H1 (cell line): ENCODE data around the gene SIK3. TPM values are rescaled to one million over a fixed set of nuclear protein-coding genes. Genes with fewer than 3 reads are reported as not detected.

Experiments
- CTCF ChIA-PET: fragments of 300-600 bp; sonication (Branson Sonifier 250); formaldehyde crosslinking; loops from one replicate; lab custom pipeline; 2021; ENCODE audit not compliant: partially characterized antibody; lab: Charles Lee
- POLR2A ChIA-PET: fragments of 300-600 bp; sonication (Branson Sonifier 250); formaldehyde crosslinking; loops from one replicate; lab custom pipeline; 2021; ENCODE audit warnings: inconsistent platforms; ENCODE audit not compliant: partially characterized antibody; lab: Charles Lee
- DNase-seq, 2 experiments: peaks; one replicate each; pipeline versions ENCODE4 v3.0.0 to v3.0.0-alpha.2; 2010 to 2022; ENCODE audit warnings: low spot score in 2 of 2, low read depth in 1 of 2, mixed read lengths in 1 of 2
- FAIRE-seq: peaks from 2 replicates; lab custom pipeline; 2011; peaks lifted over from hg19 to GRCh38; lab: Jason Lieb, UNC
- H2AFZ ChIP-seq: 2 replicates; pipeline ENCODE4 v1.8.1; 2012; ENCODE audit warnings: low read length, inconsistent platforms
- H2AK5ac ChIP-seq: 2 replicates; pipeline ENCODE4 v1.6.1; 2013; ENCODE audit warnings: low read depth, low read length
- H2BK120ac ChIP-seq: replicated peaks from 2 replicates; pipeline ENCODE3; 2013; ENCODE audit warnings: low read depth, low read length, inconsistent platforms
- H2BK12ac ChIP-seq: 2 replicates; pipeline ENCODE4 v1.6.1; 2013; ENCODE audit warnings: low read depth, low read length
- H2BK15ac ChIP-seq: 2 replicates; pipeline ENCODE4 v1.6.1; 2013; ENCODE audit warnings: low read length
- H2BK20ac ChIP-seq: 2 replicates; pipeline ENCODE4 v1.6.1; 2013; ENCODE audit warnings: low read length
- H2BK5ac ChIP-seq: 2 replicates; pipeline ENCODE4 v1.6.1; 2013; ENCODE audit warnings: low read depth, low read length
- H3K14ac ChIP-seq: 2 replicates; pipeline ENCODE4 v1.6.1; 2013; ENCODE audit warnings: inconsistent platforms; ENCODE audit not compliant: insufficient read length
- H3K18ac ChIP-seq: 2 replicates; pipeline ENCODE4 v1.6.1; 2013; ENCODE audit warnings: low read length; ENCODE audit errors: extremely low read depth
- H3K23ac ChIP-seq: 2 replicates; pipeline ENCODE4 v1.6.1; 2013; ENCODE audit warnings: inconsistent platforms; ENCODE audit not compliant: insufficient read length
- H3K23me2 ChIP-seq: 2 replicates; pipeline ENCODE4 v1.6.1; 2013; ENCODE audit warnings: low read depth, low read length
- H3K27ac ChIP-seq: 2 replicates; pipeline ENCODE4 v1.6.1; 2011; ENCODE audit warnings: low read depth, low read length, inconsistent platforms
- H3K27me3 ChIP-seq, 4 experiments: replicated peaks in 1 of 4; 1 replicate in 1 of 4; 2 replicates in 3 of 4; pipeline versions ENCODE4 v1.6.1 to v1.8.1; 2011 to 2013; ENCODE audit warnings: low read length in 3 of 4, mild to moderate bottlenecking in 3 of 4, inconsistent platforms in 2 of 4, mixed read lengths in 2 of 4, moderate library complexity in 1 of 4; ENCODE audit not compliant: control insufficient read depth in 3 of 4, insufficient read depth in 3 of 4; ENCODE audit errors: extremely low read depth in 1 of 4
- H3K36me3 ChIP-seq, 4 experiments: 2 replicates each; pipeline versions ENCODE4 v1.6.1 to v1.8.1; 2011 to 2013; ENCODE audit warnings: mild to moderate bottlenecking in 4 of 4, low read length in 3 of 4, moderate library complexity in 2 of 4, control low read depth in 1 of 4, inconsistent platforms in 1 of 4; ENCODE audit not compliant: insufficient read depth in 4 of 4, control insufficient read depth in 2 of 4
- H3K4ac ChIP-seq: replicated peaks from 2 replicates; pipeline ENCODE3; 2013; ENCODE audit warnings: low read length, low read depth, mixed read lengths, inconsistent platforms; ENCODE audit not compliant: insufficient read length
- H3K4me1 ChIP-seq, 4 experiments: replicated peaks in 1 of 4; 1 replicate in 1 of 4; 2 replicates in 3 of 4; pipeline versions ENCODE4 v1.6.1 to v1.8.1; 2011 to 2013; ENCODE audit warnings: low read length in 3 of 4, inconsistent platforms in 2 of 4, mixed read lengths in 1 of 4; ENCODE audit not compliant: insufficient read depth in 4 of 4, control insufficient read depth in 3 of 4
- H3K4me2 ChIP-seq, 2 experiments: 2 replicates each; pipeline versions ENCODE4 v1.6.1 to v1.8.1; 2011 to 2013; ENCODE audit warnings: low read depth in 2 of 2, low read length in 2 of 2, control low read depth in 1 of 2, inconsistent platforms in 1 of 2, mild to moderate bottlenecking in 1 of 2; ENCODE audit not compliant: insufficient read depth in 1 of 2
- H3K4me3 ChIP-seq, 4 experiments: fragments of 200-600, 300-600 bp in 1 of 4; sonication (generic), shearing (Covaris generic), sonication (Bioruptor Twin) in 1 of 4; 2 replicates each; pipeline versions ENCODE4 v1.5.1 to v1.8.1; 2011 to 2016; ENCODE audit warnings: low read length in 4 of 4, low read depth in 3 of 4, control low read depth in 2 of 4, inconsistent platforms in 2 of 4, mild to moderate bottlenecking in 2 of 4, mixed read lengths in 1 of 4, moderate library complexity in 1 of 4; ENCODE audit not compliant: insufficient read depth in 2 of 4; ENCODE audit errors: extremely low read depth in 1 of 4
- H3K56ac ChIP-seq: replicated peaks from 2 replicates; pipeline ENCODE3; 2013; ENCODE audit warnings: low read depth, mild to moderate bottlenecking, mixed read lengths, low read length, inconsistent platforms; ENCODE audit not compliant: insufficient read length
- H3K79me1 ChIP-seq: 2 replicates; pipeline ENCODE4 v1.6.1; 2013; ENCODE audit warnings: low read depth, low read length, control low read depth
- H3K79me2 ChIP-seq, 2 experiments: 2 replicates each; pipeline versions ENCODE4 v1.6.1 to v1.8.1; 2012 to 2013; ENCODE audit warnings: low read length in 2 of 2, mild to moderate bottlenecking in 2 of 2, inconsistent platforms in 1 of 2; ENCODE audit not compliant: insufficient read depth in 2 of 2, control insufficient read depth in 1 of 2
- H3K9ac ChIP-seq, 4 experiments: replicated peaks in 1 of 4; 1 replicate in 1 of 4; 2 replicates in 3 of 4; pipeline versions ENCODE4 v1.6.1 to v1.8.1; 2011 to 2013; ENCODE audit warnings: low read depth in 3 of 4, low read length in 3 of 4, control low read depth in 2 of 4, mild to moderate bottlenecking in 2 of 4, moderate library complexity in 2 of 4, inconsistent platforms in 1 of 4; ENCODE audit errors: extremely low read depth in 1 of 4
- H3K9me3 ChIP-seq, 2 experiments: 2 replicates each; pipeline versions ENCODE4 v1.6.1 to v1.8.1; 2012 to 2013; ENCODE audit warnings: mild to moderate bottlenecking in 2 of 2, moderate library complexity in 2 of 2, control low read depth in 1 of 2, inconsistent platforms in 1 of 2, low read depth in 1 of 2, low read length in 1 of 2, mixed read lengths in 1 of 2; ENCODE audit not compliant: insufficient read depth in 2 of 2
- H4K20me1 ChIP-seq, 2 experiments: replicated peaks in 1 of 2; 2 replicates each; pipeline versions ENCODE3 to v1.8.1; 2011 to 2013; ENCODE audit warnings: inconsistent platforms in 2 of 2, low read length in 2 of 2, mild to moderate bottlenecking in 1 of 2; ENCODE audit not compliant: insufficient read depth in 2 of 2, control insufficient read depth in 1 of 2
- H4K5ac ChIP-seq: 2 replicates; pipeline ENCODE4 v1.6.1; 2013; ENCODE audit warnings: low read length, low read depth, mixed read lengths, inconsistent platforms; ENCODE audit not compliant: insufficient read length
- H4K8ac ChIP-seq: 2 replicates; pipeline ENCODE4 v1.8.0; 2013; ENCODE audit warnings: mild to moderate bottlenecking, moderate library complexity, low read length, inconsistent platforms; ENCODE audit not compliant: insufficient read depth; ENCODE audit errors: extremely low read depth
- H4K91ac ChIP-seq: replicated peaks from 2 replicates; pipeline ENCODE3; 2013; ENCODE audit warnings: low read length, mixed read lengths, inconsistent platforms; ENCODE audit not compliant: insufficient read length
- CHD2 ChIP-seq: IDR thresholded peaks from 2 replicates; pipeline ENCODE4 v1.6.1; 2012; ENCODE audit warnings: low read length, improper control_type of control experiment
- JUN ChIP-seq: IDR thresholded peaks from 2 replicates; pipeline ENCODE4 v1.6.1; 2011; ENCODE audit warnings: low read depth, mild to moderate bottlenecking, improper control_type of control experiment, low read length
- SP4 ChIP-seq: IDR thresholded peaks from 2 replicates; pipeline ENCODE4 v1.6.1; 2012; ENCODE audit warnings: low read length, inconsistent platforms
- SRF ChIP-seq: IDR thresholded peaks from 2 replicates; pipeline ENCODE4 v1.6.1; 2011; ENCODE audit warnings: mild to moderate bottlenecking, low read depth, low read length, moderate library complexity
- TBP ChIP-seq: IDR thresholded peaks from 2 replicates; pipeline ENCODE4 v1.6.1; 2011; ENCODE audit warnings: low read depth, low read length, improper control_type of control experiment
- WGBS, 2 experiments: shearing (Covaris generic) in 1 of 2; methylation state at CpG; one replicate each; pipeline versions ENCODE4 v1.1.6 to v1.1.7; 2013 to 2015; ENCODE audit warnings: low lambda C conversion rate in 2 of 2, mixed read lengths in 2 of 2, inconsistent platforms in 1 of 2, low coverage in 1 of 2, missing lambda C conversion rate in 1 of 2; ENCODE audit not compliant: insufficient replicate concordance in 2 of 2, insufficient coverage in 1 of 2, insufficient read length in 1 of 2; ENCODE audit errors: extremely low coverage in 1 of 2, missing lambda C conversion rate in 1 of 2; 5-methylcytosine and 5-hydroxymethylcytosine counted together
- polyA plus RNA-seq, 7 experiments: library from polyadenylated mRNA; depleted of rRNA in 3 of 7; stranded (reverse) in 5 of 7; unstranded in 2 of 7; fragments of >200 nt in 5 of 7; fragments of 200-250 nt in 2 of 7; gene quantifications; 1 replicate in 5 of 7; 2 replicates in 1 of 7; 4 replicates in 1 of 7; pipeline versions ENCODE4 v1.2.1 to v1.2.3, GENCODE V29; 2011 to 2013; ENCODE audit warnings: missing spikeins in 2 of 7, mixed read lengths in 2 of 7
- total RNA-seq: library from RNA; stranded (reverse); fragmentation: NEBNext Ultra II Directional; extraction: Animal tissue kit (Norgen Biotek cat#: 25700); gene quantifications from 2 replicates; pipeline ENCODE4 v1.2.1, GENCODE V29; 2021

The SIK3 gene
- total and polyA plus RNA-seq, 2 of the 8 experiments (the other 6 are each of a cell fraction or from before 2014, with no cell fraction given) = 19.9 to 32.1 TPM

DNA sequence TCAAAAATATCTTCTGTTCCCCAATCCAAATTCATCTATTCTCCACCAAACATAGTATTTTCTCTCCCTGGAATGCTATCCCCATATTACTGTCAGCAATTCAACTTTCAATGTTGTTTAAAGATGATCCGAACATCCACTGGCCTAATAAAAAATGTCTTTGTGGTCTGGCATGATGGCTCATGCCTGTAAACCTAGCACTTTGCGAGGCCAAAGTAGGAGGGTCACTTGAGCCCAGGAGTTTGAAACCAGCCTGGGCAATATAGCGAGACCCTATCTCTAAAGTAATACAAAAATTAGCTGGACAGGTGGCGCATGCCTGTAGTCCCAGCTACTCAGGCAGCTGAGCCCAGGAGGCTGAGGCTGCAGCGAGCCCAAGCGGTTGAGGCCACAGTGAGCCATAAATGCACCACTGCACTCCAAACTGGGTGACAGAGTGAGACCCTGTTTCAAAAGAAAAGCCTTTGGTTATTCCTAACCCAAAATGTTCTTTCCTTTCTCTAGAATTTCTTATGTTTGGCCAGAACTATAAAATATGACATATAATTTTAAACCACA is 29.8 kb downstream of the SIK3 start:
- Histone ChIP-seq H3K4me3 (no peak overlapping the region), H2BK120ac (no peak overlapping the region), H3K23me2 (no peaks in the 10 kb centered on the region), H3K27me3 (no peaks in the 10 kb centered on the region), H3K79me2 (peaks cover 0 to 80% of the 10 kb centered on the region in 2 experiments; a peak in 2 of 4 replicates), H3K9ac (no peak overlapping the region), H3K79me1 (no peaks in the 10 kb centered on the region), H4K5ac (no peak overlapping the region), H2BK5ac (no peak overlapping the region), H3K4me1 (peaks cover 0 to 4% (median 3%) of the 10 kb centered on the region in 4 experiments; a peak in 2 of 7 replicates), H2BK15ac (no peak overlapping the region), H3K23ac (no peak overlapping the region), H3K56ac (no peak overlapping the region), H3K9me3 (no peaks in the 10 kb centered on the region), H3K4me2 (no peak overlapping the region), H3K14ac (no peak overlapping the region), H3K27ac (no peak overlapping the region), H2BK20ac (no peak overlapping the region), H2AFZ (no peak overlapping the region), H2AK5ac (no peak overlapping the region), H3K36me3 (no peaks in the 10 kb centered on the region), H3K4ac (no peak overlapping the region), H4K91ac (no peak overlapping the region), H2BK12ac (no peak overlapping the region), H4K8ac (no peak overlapping the region), H4K20me1 (peaks cover 0 to 1% of the 10 kb centered on the region in 2 experiments), H3K18ac (no peak overlapping the region)
- 93% methylated on average over 6 of the region's 6 CpGs; no CpG with 5 or more reads in 1 of the 2 experiments for WGBS, 2 experiments
- TF ChIP-seq TBP (no peak), JUN (no peak), SP4 (no peak), CHD2 (no peak), SRF (no peak)
- CTCF ChIA-PET = interaction anchor here (0.7 to 1.3 kb wide), 3 partner anchors 9 to 60 kb away, joined by 3 to 5 read pairs (median 3); no protein-coding TSS in a partner anchor
- FAIRE-seq = no peak
- POLR2A ChIA-PET = no interaction called here
- no peak for DNase-seq
